ENCODE data around the gene STXBP2. TPM values are rescaled to one million over a fixed set of nuclear protein-coding genes. Genes with fewer than 3 reads are reported as not detected.

Gene STXBP2
- polyA plus RNA-seq, 1 experiment, result 5.0 TPM

DNA sequence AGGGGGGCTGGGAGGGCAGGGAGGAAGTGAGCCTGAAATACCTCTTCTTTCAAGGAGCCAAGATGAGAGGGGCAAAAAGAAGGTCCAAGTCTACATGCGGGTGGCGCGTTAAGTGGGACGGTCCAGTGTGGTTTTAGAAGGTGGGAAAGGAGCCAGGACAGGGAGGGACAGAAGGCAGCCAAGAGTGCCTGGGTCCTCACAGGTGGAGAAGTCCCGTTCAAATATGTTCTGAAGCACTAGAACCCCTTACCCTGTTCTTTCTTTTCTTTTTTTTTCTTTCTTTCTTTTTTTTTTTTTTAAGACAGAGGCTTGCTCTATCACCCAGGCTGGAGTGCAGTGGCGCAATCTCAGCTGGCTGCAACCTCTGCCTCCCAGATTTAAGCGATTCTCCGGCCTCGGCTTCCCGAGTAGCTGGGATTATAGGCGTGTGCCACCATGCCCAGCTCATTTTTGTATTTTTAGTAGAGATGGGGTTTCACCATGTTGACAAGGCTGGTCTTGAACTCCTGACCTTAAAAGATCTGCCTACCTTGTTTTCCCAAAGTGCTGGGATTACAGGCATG, 33.9 kb upstream of the STXBP2 start:
- Histone ChIP-seq H3K27ac (ENCODE audit: low read depth, low read length) (no peak overlapping the region), H3K27me3 (ENCODE audit: control insufficient read depth, insufficient read depth, low read length) (peaks cover 4% of the 10 kb centered on the region), H3K9me3 (ENCODE audit: control insufficient read depth, insufficient read depth, low read length) (peaks cover 4% of the 10 kb centered on the region; the same call in 1 of the 2 replicates), H3K4me3 (ENCODE audit: low read depth, low read length) (no peak overlapping the region)
- ChIA-PET CTCF (no interaction called here), POLR2A (interaction anchor here (0.6 kb wide), 1 partner anchor 178 kb away, joined by 4 read pairs; no protein-coding TSS in a partner anchor)
- TF ChIP-seq, protein P1, sequence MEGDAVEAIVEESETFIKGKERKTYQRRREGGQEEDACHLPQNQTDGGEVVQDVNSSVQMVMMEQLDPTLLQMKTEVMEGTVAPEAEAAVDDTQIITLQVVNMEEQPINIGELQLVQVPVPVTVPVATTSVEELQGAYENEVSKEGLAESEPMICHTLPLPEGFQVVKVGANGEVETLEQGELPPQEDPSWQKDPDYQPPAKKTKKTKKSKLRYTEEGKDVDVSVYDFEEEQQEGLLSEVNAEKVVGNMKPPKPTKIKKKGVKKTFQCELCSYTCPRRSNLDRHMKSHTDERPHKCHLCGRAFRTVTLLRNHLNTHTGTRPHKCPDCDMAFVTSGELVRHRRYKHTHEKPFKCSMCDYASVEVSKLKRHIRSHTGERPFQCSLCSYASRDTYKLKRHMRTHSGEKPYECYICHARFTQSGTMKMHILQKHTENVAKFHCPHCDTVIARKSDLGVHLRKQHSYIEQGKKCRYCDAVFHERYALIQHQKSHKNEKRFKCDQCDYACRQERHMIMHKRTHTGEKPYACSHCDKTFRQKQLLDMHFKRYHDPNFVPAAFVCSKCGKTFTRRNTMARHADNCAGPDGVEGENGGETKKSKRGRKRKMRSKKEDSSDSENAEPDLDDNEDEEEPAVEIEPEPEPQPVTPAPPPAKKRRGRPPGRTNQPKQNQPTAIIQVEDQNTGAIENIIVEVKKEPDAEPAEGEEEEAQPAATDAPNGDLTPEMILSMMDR (IDR thresholded peaks at IDR 0.05; ENCODE audit: low read depth, low read length), result no peak
- no peak for DNase-seq (ENCODE audit: low read depth, low spot score)

DNA sequence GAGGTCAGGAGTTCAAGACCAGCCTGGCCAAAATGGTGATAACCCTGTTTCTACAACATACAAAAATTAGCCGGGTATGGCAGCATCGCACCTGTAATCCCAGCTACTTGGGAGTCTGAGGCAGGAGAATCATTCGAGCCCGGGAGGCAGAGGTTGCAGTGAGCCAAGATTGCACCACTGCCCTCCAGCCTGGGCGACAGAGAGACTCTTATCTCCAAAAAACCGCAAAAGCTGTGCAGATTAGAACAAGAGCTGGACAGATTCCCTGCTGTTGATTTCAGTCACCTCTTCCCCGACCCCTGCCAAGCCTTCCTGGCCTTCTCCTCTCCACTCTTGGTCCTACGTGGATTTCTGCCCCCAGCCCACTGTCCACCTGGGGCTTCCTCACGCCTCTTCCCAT, 33.0 kb upstream of the STXBP2 start:
- TF ChIP-seq, protein P1 (IDR thresholded peaks at IDR 0.05; ENCODE audit: low read depth, low read length), result no peak
- no peak for DNase-seq (ENCODE audit: low read depth, low spot score)
- Histone ChIP-seq H3K9me3 (ENCODE audit: control insufficient read depth, insufficient read depth, low read length) (peaks cover 4% of the 10 kb centered on the region; the same call in 1 of the 2 replicates), H3K27me3 (ENCODE audit: control insufficient read depth, insufficient read depth, low read length) (no peaks in the 10 kb centered on the region), H3K27ac (ENCODE audit: low read depth, low read length) (no peak overlapping the region), H3K4me3 (ENCODE audit: low read depth, low read length) (no peak overlapping the region)
- ChIA-PET CTCF (no interaction called here), POLR2A (no interaction called here)

DNA sequence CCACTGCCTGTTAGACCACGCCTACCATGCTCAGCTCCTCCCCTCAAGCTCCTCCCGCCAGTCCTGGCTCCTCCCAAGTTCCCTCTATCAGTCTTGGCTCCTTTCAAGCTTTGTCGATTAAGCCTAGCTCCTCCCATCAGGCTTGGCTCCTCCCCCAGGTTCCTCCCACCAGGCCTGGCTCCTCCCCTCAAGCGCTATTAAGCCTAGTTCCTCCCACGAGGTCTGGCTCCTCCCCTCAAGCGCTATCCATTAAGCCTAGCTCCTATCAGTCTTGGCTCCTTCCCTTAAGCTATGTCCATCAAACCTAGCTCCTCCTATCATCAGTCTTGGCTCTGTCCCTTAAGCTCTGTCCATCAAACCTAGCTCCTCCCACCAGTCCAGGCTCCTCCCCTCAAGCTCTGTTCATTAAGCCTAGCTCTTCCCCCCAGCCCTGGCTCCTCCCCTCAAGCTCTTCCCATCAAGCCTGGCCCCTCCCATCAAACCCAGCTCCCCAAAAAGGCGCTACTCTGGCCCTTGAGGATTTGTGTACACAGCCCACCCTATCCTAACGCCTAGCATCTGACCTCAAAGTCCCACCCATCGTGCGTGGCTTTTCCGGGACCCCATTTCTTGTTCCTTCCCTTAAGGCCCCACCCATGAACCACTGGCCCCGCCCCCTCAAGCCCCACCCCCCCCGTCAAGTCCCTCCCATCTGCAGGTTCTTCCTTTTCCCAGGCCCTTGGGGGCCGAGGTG, 31.3 kb upstream of the STXBP2 start:
- DNase-seq (ENCODE audit: low read depth, low spot score), result no peak
- H3K27me3 ChIP-seq (ENCODE audit: control insufficient read depth, insufficient read depth, low read length), result no peaks in the 10 kb centered on the region
- no peak overlapping the region for H3K27ac ChIP-seq (ENCODE audit: low read depth, low read length)
- ChIA-PET POLR2A (interaction anchor here (0.5 kb wide), 1 partner anchor 11 kb away, joined by 3 read pairs; no protein-coding TSS in a partner anchor), CTCF (interaction anchor here (0.9 to 2.0 kb wide), 3 partner anchors 37 to 75 kb away, joined by 4 to 7 read pairs (median 4); partner anchors contain the start of gene TRAPPC5)
- no peak overlapping the region for H3K4me3 ChIP-seq (ENCODE audit: low read depth, low read length)
- TF ChIP-seq, protein P1 (IDR thresholded peaks at IDR 0.05; ENCODE audit: low read depth, low read length), result no peak
- H3K9me3 ChIP-seq (ENCODE audit: control insufficient read depth, insufficient read depth, low read length), result peaks cover 4% of the 10 kb centered on the region; the same call in 1 of the 2 replicates

DNA sequence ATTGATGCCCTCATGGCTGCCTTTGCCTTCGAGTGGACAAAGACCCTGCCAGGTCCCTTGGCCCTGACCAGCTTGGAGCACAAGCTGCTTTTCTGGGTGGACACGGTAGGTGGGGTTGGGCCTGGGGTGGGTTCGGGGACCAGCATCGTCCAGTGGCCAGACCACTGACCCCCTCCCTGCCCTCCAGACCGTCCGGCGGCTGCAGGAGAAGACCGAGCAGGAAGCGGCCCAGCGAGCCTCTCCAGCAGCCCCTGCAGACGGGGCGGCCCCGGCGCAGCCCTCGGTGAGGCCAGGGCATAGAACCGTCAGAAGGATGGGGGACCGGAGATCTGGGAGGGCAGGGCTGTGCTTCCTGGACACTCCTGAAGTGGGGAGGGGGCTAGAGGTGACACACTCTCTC, 30.6 kb upstream of the STXBP2 start:
- H3K27ac ChIP-seq (ENCODE audit: low read depth, low read length), result no peak overlapping the region
- no peak overlapping the region for H3K4me3 ChIP-seq (ENCODE audit: low read depth, low read length)
- ChIA-PET POLR2A (no interaction called here), CTCF (interaction anchor here (2.0 kb wide), 1 partner anchor 46 kb away, joined by 4 read pairs; no protein-coding TSS in a partner anchor)
- H3K27me3 ChIP-seq (ENCODE audit: control insufficient read depth, insufficient read depth, low read length), result no peaks in the 10 kb centered on the region
- peaks cover 4% of the 10 kb centered on the region; the same call in 1 of the 2 replicates for H3K9me3 ChIP-seq (ENCODE audit: control insufficient read depth, insufficient read depth, low read length)
- no peak for DNase-seq (ENCODE audit: low read depth, low spot score)
- TF ChIP-seq, protein P1 (IDR thresholded peaks at IDR 0.05; ENCODE audit: low read depth, low read length), result no peak
